Measurements from ENCODE around the gene ZNF503.
"Not testable (repeated sequence)": the region's sequence is repeated elsewhere in the genome, so short reads cannot be mapped to it uniquely, and the experiment has no call there.

The ZNF503 gene

GRCh38 chr10:75394221-75394620 is 7.3 kb downstream of the ZNF503 start:
- DNase-seq, result no peak

GRCh38 chr10:75392744-75393143 is 8.8 kb downstream of the ZNF503 start:
- no peak for DNase-seq

GRCh38 chr10:75392271-75392670 is 9.3 kb downstream of the ZNF503 start:
- DNase-seq, result no peak

- no peak for DNase-seq
Observed at GRCh38 chr10:75390178-75390577, 11.4 kb downstream of the ZNF503 start.

- no peak for DNase-seq
Observed at GRCh38 chr10:75388082-75388481, 13.5 kb downstream of the ZNF503 start.

GRCh38 chr10:75386128-75386527 is 15.4 kb downstream of the ZNF503 start:
- no peak for DNase-seq

- DNase-seq, result no peak
Observed at GRCh38 chr10:75379817-75380216, 21.7 kb downstream of the ZNF503 start.

- DNase-seq, result no peak
Observed at GRCh38 chr10:75379212-75379724, 22.3 kb downstream of the ZNF503 start.

- no peak for DNase-seq
Observed at GRCh38 chr10:75378379-75378778, 23.2 kb downstream of the ZNF503 start.

GRCh38 chr10:75377869-75378268 is 23.7 kb downstream of the ZNF503 start:
- DNase-seq, result no peak

- DNase-seq, result no peak
Observed at GRCh38 chr10:75375838-75376237, 25.7 kb downstream of the ZNF503 start.

- no peak for DNase-seq
Observed at GRCh38 chr10:75371010-75371409, 30.6 kb downstream of the ZNF503 start.

- DNase-seq, result not testable (repeated sequence)
Observed at GRCh38 chr10:75369838-75370237, 31.7 kb downstream of the ZNF503 start.

- DNase-seq, result no peak
Observed at GRCh38 chr10:75367901-75368300, 33.7 kb downstream of the ZNF503 start.

GRCh38 chr10:75367021-75367487 is 34.5 kb downstream of the ZNF503 start:
- no peak for DNase-seq

GRCh38 chr10:75363431-75363830 is 38.1 kb downstream of the ZNF503 start:
- no peak for DNase-seq

GRCh38 chr10:75359876-75360275 is 41.7 kb downstream of the ZNF503 start:
- not testable (repeated sequence) for DNase-seq

GRCh38 chr10:75358835-75359421 is 42.6 kb downstream of the ZNF503 start:
- DNase-seq, result no peak

- no peak for DNase-seq
Observed at GRCh38 chr10:75358132-75358531, 43.4 kb downstream of the ZNF503 start.

- no peak for DNase-seq
Observed at GRCh38 chr10:75357500-75357899, 44.1 kb downstream of the ZNF503 start.

- no peak for DNase-seq
Observed at GRCh38 chr10:75356484-75356883, 45.1 kb downstream of the ZNF503 start.

- no peak for DNase-seq
Observed at GRCh38 chr10:75355706-75356105, 45.9 kb downstream of the ZNF503 start.

- DNase-seq, result no peak
Observed at GRCh38 chr10:75353183-75353582, 48.4 kb downstream of the ZNF503 start.

GRCh38 chr10:75352650-75353049 is 48.9 kb downstream of the ZNF503 start:
- DNase-seq, result no peak

- DNase-seq, result no peak
Observed at GRCh38 chr10:75351637-75352036, 49.9 kb downstream of the ZNF503 start.
